ENCODE measurements around the gene MRO.

MRO gene

GRCh38 chr18:50802141-50802540, 17.7 kb downstream of the MRO start:
- no peak for DNase-seq (ENCODE audit: low read depth in 1 of 2, low spot score in 1 of 2)
- H3K27me3 ChIP-seq (ENCODE audit: insufficient read depth, poor library complexity, severe bottlenecking) = peaks cover 6% of the 10 kb centered on the region
- TF ChIP-seq CTCF (IDR thresholded peaks at IDR 0.05; ENCODE audit: insufficient read depth, low read length) (no peak), GABPA (IDR thresholded peaks at IDR 0.05; ENCODE audit: low read depth) (no peak), POLR2AphosphoS5 (IDR thresholded peaks at IDR 0.05; ENCODE audit: low read depth) (no peak), REST (IDR thresholded peaks at IDR 0.05; ENCODE audit: insufficient replicate concordance, low read depth) (no peak), SPI1 (IDR thresholded peaks at IDR 0.05; ENCODE audit: borderline replicate concordance, low read depth) (no peak)
- H3K27ac ChIP-seq (replicated peaks) = no peak overlapping the region
- H3K4me3 ChIP-seq (replicated peaks; ENCODE audit: insufficient read depth, low read length) = no peak overlapping the region

GRCh38 chr18:50797142-50797541, 22.7 kb downstream of the MRO start:
- Histone ChIP-seq H3K27ac (replicated peaks) (no peak overlapping the region), H3K27me3 (ENCODE audit: insufficient read depth, poor library complexity, severe bottlenecking) (peaks cover 17% of the 10 kb centered on the region), H3K4me3 (replicated peaks; ENCODE audit: insufficient read depth, low read length) (no peak overlapping the region)
- TF ChIP-seq REST (IDR thresholded peaks at IDR 0.05; ENCODE audit: insufficient replicate concordance, low read depth) = no peak
- TF ChIP-seq GABPA (IDR thresholded peaks at IDR 0.05; ENCODE audit: low read depth) = no peak
- TF ChIP-seq SPI1 (IDR thresholded peaks at IDR 0.05; ENCODE audit: borderline replicate concordance, low read depth) = no peak
- no peak for TF ChIP-seq POLR2AphosphoS5 (IDR thresholded peaks at IDR 0.05; ENCODE audit: low read depth)
- no peak for TF ChIP-seq CTCF (IDR thresholded peaks at IDR 0.05; ENCODE audit: insufficient read depth, low read length)
- no peak for DNase-seq (ENCODE audit: low read depth in 1 of 2, low spot score in 1 of 2)

- TF ChIP-seq POLR2AphosphoS5 (IDR thresholded peaks at IDR 0.05; ENCODE audit: low read depth) (no peak), REST (IDR thresholded peaks at IDR 0.05; ENCODE audit: insufficient replicate concordance, low read depth) (no peak), GABPA (IDR thresholded peaks at IDR 0.05; ENCODE audit: low read depth) (no peak), SPI1 (IDR thresholded peaks at IDR 0.05; ENCODE audit: borderline replicate concordance, low read depth) (no peak)
- Histone ChIP-seq H3K4me3 (replicated peaks; ENCODE audit: insufficient read depth, low read length) (no peak overlapping the region), H3K27me3 (ENCODE audit: insufficient read depth, poor library complexity, severe bottlenecking) (peaks cover 17% of the 10 kb centered on the region), H3K27ac (replicated peaks) (no peak overlapping the region)
- DNase-seq (ENCODE audit: low read depth in 1 of 2, low spot score in 1 of 2) = no peak
Observed at GRCh38 chr18:50796495-50796894, 23.3 kb downstream of the MRO start.
